HL-60 (cell line): ENCODE data around the gene RPS27L.

Source experiments
- DNase-seq, 2 experiments: peaks; one replicate each; pipeline ENCODE4 v3.0.0-alpha.2; 2010 to 2020; ENCODE audit warnings: low read depth in 1 of 2, low spot score in 1 of 2
- H3K27ac ChIP-seq: fragments of 250-450 bp; sonication (Bioruptor Pico); replicated peaks from 2 replicates; pipeline ENCODE4 v1.5.1; 2020; ENCODE audit warnings: mild to moderate bottlenecking, moderate library complexity
- H3K27me3 ChIP-seq: fragments of 250-450 bp; sonication (Bioruptor Pico); 2 replicates; pipeline ENCODE4 v1.5.1; 2021; ENCODE audit warnings: mild to moderate bottlenecking, moderate library complexity; ENCODE audit not compliant: insufficient read depth, poor library complexity, severe bottlenecking
- H3K4me3 ChIP-seq: replicated peaks from 2 replicates; pipeline ENCODE4 v1.5.1; 2011; ENCODE audit warnings: mild to moderate bottlenecking, control low read depth, low read length; ENCODE audit not compliant: insufficient read depth
- CTCF ChIP-seq: IDR thresholded peaks from one replicate; pipeline ENCODE4 v1.5.1; 2011; ENCODE audit warnings: low read length, control low read depth, inconsistent platforms; ENCODE audit not compliant: insufficient read depth
- GABPA ChIP-seq: IDR thresholded peaks from 2 replicates; pipeline ENCODE4 v1.6.1; 2012; ENCODE audit warnings: low read depth
- POLR2AphosphoS5 ChIP-seq: IDR thresholded peaks from 2 replicates; pipeline ENCODE4 v1.6.1; 2012; ENCODE audit warnings: low read depth
- REST ChIP-seq: IDR thresholded peaks from 2 replicates; pipeline ENCODE4 v1.6.1; 2012; ENCODE audit warnings: low read depth; ENCODE audit not compliant: insufficient replicate concordance
- SPI1 ChIP-seq: IDR thresholded peaks from 2 replicates; pipeline ENCODE4 v1.6.1; 2012; ENCODE audit warnings: low read depth, mild to moderate bottlenecking, borderline replicate concordance

Gene RPS27L

GRCh38 chr15:63136742-63137141 lies 20.5 kb downstream of the RPS27L start:
- no peak overlapping the region for H3K4me3 ChIP-seq
- H3K27ac ChIP-seq = no peak overlapping the region
- TF ChIP-seq SPI1 (no peak), CTCF (no peak), GABPA (no peak), REST (no peak), POLR2AphosphoS5 (no peak)
- no peak for DNase-seq
- H3K27me3 ChIP-seq = no peaks in the 10 kb centered on the region

GRCh38 chr15:63135804-63136203 lies 21.5 kb downstream of the RPS27L start:
- H3K27me3 ChIP-seq = no peaks in the 10 kb centered on the region
- no peak for DNase-seq
- no peak overlapping the region for H3K27ac ChIP-seq
- no peak for TF ChIP-seq SPI1
- TF ChIP-seq POLR2AphosphoS5 = no peak
- TF ChIP-seq GABPA = no peak
- no peak for TF ChIP-seq CTCF
- H3K4me3 ChIP-seq = no peak overlapping the region

- no peaks in the 10 kb centered on the region for H3K27me3 ChIP-seq
- no peak overlapping the region for H3K4me3 ChIP-seq
- no peak for DNase-seq
- no peak overlapping the region for H3K27ac ChIP-seq
- TF ChIP-seq CTCF (no peak), POLR2AphosphoS5 (no peak), SPI1 (no peak), GABPA (no peak), REST (no peak)
Observed at GRCh38 chr15:63135281-63135680, 22.0 kb downstream of the RPS27L start.
